Heart left ventricle (tissue), 16 donors: ENCODE measurements around the gene ADAM8. TPM values are rescaled to one million over a fixed set of nuclear protein-coding genes. Genes with fewer than 3 reads are reported as not detected.

ENCODE experiments used
- ATAC-seq, 4 donors: fragments of 200-7000 bp; cut with Tn5 transposase; one replicate each; pipeline ENCODE4 v1.9.1; 2020 to 2022; ENCODE audit warnings: moderate library complexity in 4 of 4, mild to moderate bottlenecking in 3 of 4, moderate number of reproducible peaks in 1 of 4
- DNase-seq, 5 donors: peaks; one replicate each; pipeline ENCODE4 v3.0.0-alpha.2; 2020
- H3K27ac ChIP-seq, 12 donors: fragments of 200-600 bp; sonication (generic) in 4 of 12; one replicate each; pipeline versions ENCODE4 v1.5.0 to v1.8.0; 2016 to 2022; ENCODE audit warnings: mild to moderate bottlenecking in 2 of 12
- H3K27me3 ChIP-seq, 9 donors: fragments of 200-600 bp; sonication (generic) in 2 of 9; one replicate each; pipeline versions ENCODE4 v1.5.1 to v1.8.0; 2016 to 2022; ENCODE audit warnings: mild to moderate bottlenecking in 3 of 9
- H3K36me3 ChIP-seq, 9 donors: fragments of 200-600 bp; sonication (generic) in 2 of 9; one replicate each; pipeline versions ENCODE4 v1.5.0 to v1.8.0; 2018 to 2022; ENCODE audit warnings: mild to moderate bottlenecking in 2 of 9
- H3K4me1 ChIP-seq, 12 donors: fragments of 200-600 bp; sonication (generic) in 4 of 12; one replicate each; pipeline versions ENCODE4 v1.5.0 to v1.8.0; 2016 to 2022; ENCODE audit warnings: mild to moderate bottlenecking in 3 of 12
- H3K4me3 ChIP-seq, 12 donors: fragments of 200-600 bp; sonication (generic) in 4 of 12; one replicate each; pipeline versions ENCODE4 v1.5.0 to v1.8.0; 2017 to 2022; ENCODE audit warnings: mild to moderate bottlenecking in 9 of 12, moderate library complexity in 4 of 12
- H3K9me3 ChIP-seq, 12 donors: fragments of 200-600 bp; sonication (generic) in 4 of 12; one replicate each; pipeline versions ENCODE4 v1.5.0 to v1.8.0; 2016 to 2022; ENCODE audit warnings: mild to moderate bottlenecking in 1 of 12
- POLR2A ChIP-seq, 2 donors: fragments of 450-650 bp; IDR thresholded peaks; one replicate each; pipeline ENCODE4 v1.6.1; 2017; ENCODE audit warnings: antibody characterized with exemption in 2 of 2, mild to moderate bottlenecking in 2 of 2, moderate library complexity in 2 of 2
- WGBS, 4 donors: extraction: QIAGEN DNeasy Blood & Tissue Kit in 2 of 4; methylation state at CpG; one replicate each; pipeline versions ENCODE4 v1.1.5 to v1.1.7; 2013 to 2018; 5-methylcytosine and 5-hydroxymethylcytosine counted together
- intact Hi-C, 10 donors: fragments of 100-400 bp; cut with DNase I; formaldehyde crosslinking; loops; one replicate each; pipeline versions ENCODE4 v1.11.1 to v1.14.2; 2022
- polyA plus RNA-seq, 2 donors: library from polyadenylated mRNA; stranded (reverse); fragments of 200-250 nt; gene quantifications; one replicate each; pipeline ENCODE4 v1.2.3, GENCODE V29; 2013
- total RNA-seq, 9 donors: library from RNA; depleted of rRNA in 2 of 9; stranded (reverse); fragments of >200 nt in 2 of 9; fragmentation: NEBNext Ultra II Directional in 3 of 9; extraction: Animal tissue kit (Norgen Biotek cat#: 25700) in 3 of 9; gene quantifications; one replicate each; pipeline versions ENCODE4 v1.1.0 to v1.2.4, GENCODE V29; 2016 to 2023
- TF ChIP-seq, protein P1 (sequence below), 12 donors: fragments of 200-600 bp; sonication (generic) in 4 of 12; IDR thresholded peaks; one replicate each; pipeline versions ENCODE4 v1.5.0 to v1.8.0; 2018 to 2022; ENCODE audit warnings: antibody characterized with exemption in 12 of 12, mild to moderate bottlenecking in 5 of 12
- donor health status: ischemic (EF 13 %, LVEDD 7.1; RV severe dilation, severe dysfunction).
- donor health status: healthy with polysubstance abuse.
- donor health status: DM: no; HTN: yes; CAD: no.
- donor health status: DM: no; HTN: no; CAD: no.
- donor health status: ischemic (EF 25% LVEDD 6.9; RV normal size, moderate dysfunction).
- donor health status: ischemic (EF 25% LVEDD 5.7; RV mildly dilated, moderate dysfunction).
- donor health status: healthy.
- donor health status: DM: yes; HTN: yes; CAD: no.
- donor health status: ischemic (EF 35%, LVEDD 5.7; RV mildly dilated, moderate dysfunction).
- donor health status: nonischemic (EF 11% LVEDD 7.7; RV severe dilation, severe dysfunction).
- donor health status: DM: yes; HTN: yes; CAD: no.
- donor health status: PGD.
- donor health status: ischemic (EF 29% LVEDD 5.4; RV normal size, mild dysfunction).
- donor health status: nonischemic (EF 23%, LVEDD 6.1; RV moderate dilation, normal function).

The ADAM8 gene
- total and polyA plus RNA-seq, 11 donors = 0.50 to 10.3 (median 1.6) TPM

DNA sequence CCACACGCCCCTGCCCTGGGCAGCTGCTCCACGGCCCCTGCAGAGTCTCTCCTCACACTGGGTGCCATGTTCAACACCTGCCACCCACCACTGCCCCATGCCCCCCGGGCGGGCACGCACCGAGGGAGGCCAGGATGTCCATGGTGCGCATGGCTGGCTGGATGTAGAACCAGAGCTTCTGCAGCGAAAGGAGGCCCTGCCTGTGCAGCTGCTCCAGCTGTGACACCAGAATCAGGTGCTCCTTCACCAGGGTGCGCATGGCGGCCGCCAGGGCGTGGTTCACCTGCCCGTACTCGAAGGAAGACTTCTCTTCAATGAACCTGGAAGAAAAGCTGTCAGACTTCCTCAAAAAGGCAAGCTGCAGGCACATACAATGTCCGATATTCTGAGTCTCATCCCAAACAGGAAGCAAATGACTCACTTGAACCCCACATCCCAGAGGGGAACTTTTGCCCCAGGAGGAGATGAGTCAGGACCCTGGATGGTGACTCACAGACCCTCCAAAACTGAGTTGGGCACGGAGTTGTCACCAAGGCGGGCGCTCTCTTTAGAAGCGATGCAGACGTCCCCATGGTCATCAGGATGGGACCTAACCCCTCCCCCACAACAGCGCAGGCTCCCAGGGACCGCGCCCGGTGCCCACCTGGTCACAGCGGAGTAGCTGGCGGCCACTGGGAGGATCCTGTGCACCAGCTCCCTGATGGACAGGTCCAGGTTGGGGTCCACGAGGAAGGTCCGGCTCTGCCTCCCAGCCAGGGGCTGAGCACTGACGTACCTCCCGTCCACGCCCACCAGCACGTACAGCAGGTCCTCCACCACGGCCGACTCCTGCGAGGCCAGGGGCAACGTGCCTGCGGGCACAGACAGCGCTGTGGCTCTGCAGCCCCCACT, 16.5 kb upstream of the ADAM8 start:
- no peak overlapping the region for H3K4me3 ChIP-seq
- peak in 1 of 5 donors; percentile 58 for DNase-seq
- H3K36me3 ChIP-seq = peaks cover 0 to 88% (median 87%) of the 10 kb centered on the region in 9 donors
- H3K9me3 ChIP-seq = no peaks in the 10 kb centered on the region
- WGBS, 4 donors = 92 to 96% (median 93%) methylated on average over 30 to 38 of the region's 38 CpGs
- H3K4me1 ChIP-seq = peaks cover 0 to 23% (median 0%) of the 10 kb centered on the region in 12 donors
- H3K27me3 ChIP-seq = no peaks in the 10 kb centered on the region
- intact Hi-C loops = no loop called here
- TF ChIP-seq, protein P1, sequence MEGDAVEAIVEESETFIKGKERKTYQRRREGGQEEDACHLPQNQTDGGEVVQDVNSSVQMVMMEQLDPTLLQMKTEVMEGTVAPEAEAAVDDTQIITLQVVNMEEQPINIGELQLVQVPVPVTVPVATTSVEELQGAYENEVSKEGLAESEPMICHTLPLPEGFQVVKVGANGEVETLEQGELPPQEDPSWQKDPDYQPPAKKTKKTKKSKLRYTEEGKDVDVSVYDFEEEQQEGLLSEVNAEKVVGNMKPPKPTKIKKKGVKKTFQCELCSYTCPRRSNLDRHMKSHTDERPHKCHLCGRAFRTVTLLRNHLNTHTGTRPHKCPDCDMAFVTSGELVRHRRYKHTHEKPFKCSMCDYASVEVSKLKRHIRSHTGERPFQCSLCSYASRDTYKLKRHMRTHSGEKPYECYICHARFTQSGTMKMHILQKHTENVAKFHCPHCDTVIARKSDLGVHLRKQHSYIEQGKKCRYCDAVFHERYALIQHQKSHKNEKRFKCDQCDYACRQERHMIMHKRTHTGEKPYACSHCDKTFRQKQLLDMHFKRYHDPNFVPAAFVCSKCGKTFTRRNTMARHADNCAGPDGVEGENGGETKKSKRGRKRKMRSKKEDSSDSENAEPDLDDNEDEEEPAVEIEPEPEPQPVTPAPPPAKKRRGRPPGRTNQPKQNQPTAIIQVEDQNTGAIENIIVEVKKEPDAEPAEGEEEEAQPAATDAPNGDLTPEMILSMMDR (IDR thresholded peaks at IDR 0.05) = no peak
- TF ChIP-seq POLR2A (IDR thresholded peaks at IDR 0.05) = no peak
- ATAC-seq = peak in 3 of 4 donors; percentile 7 to 27 (median 16)
- peak overlapping the region in 1 of 12 donors; percentile 83 for H3K27ac ChIP-seq

DNA sequence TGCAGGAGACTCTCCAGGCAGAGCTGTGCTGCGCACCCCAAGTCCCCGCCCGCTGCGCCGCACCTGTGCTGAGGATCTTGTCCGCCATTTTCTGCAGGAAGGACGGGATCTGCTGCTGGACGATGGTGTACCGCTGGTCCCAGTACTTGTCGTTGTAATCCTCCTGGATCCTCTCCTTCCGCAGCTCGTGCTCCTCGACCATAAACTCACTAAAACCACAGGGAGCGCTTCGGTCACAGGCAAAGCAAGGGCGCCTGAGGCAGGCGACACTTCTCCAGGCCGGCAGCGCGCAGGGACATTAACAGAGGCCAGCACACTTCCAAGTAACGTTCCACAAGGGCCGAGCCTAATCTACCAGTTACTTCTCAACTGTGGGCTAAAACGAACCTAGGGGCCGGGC, 13.1 kb upstream of the ADAM8 start:
- Histone ChIP-seq H3K4me3 (no peak overlapping the region), H3K4me1 (peaks cover 0 to 20% (median 0%) of the 10 kb centered on the region in 12 donors), H3K36me3 (peaks cover under 1 to 88% (median 86%) of the 10 kb centered on the region in 9 donors), H3K9me3 (no peaks in the 10 kb centered on the region), H3K27ac (no peak overlapping the region), H3K27me3 (no peaks in the 10 kb centered on the region)
- WGBS, 4 donors = 93 to 95% (median 94%) methylated on average over 24 of the region's 24 CpGs
- ATAC-seq (no peak), DNase-seq (no peak)
- intact Hi-C loops = no loop called here
- no peak for TF ChIP-seq POLR2A (IDR thresholded peaks at IDR 0.05)
- TF ChIP-seq, protein P1 (IDR thresholded peaks at IDR 0.05) = no peak

DNA sequence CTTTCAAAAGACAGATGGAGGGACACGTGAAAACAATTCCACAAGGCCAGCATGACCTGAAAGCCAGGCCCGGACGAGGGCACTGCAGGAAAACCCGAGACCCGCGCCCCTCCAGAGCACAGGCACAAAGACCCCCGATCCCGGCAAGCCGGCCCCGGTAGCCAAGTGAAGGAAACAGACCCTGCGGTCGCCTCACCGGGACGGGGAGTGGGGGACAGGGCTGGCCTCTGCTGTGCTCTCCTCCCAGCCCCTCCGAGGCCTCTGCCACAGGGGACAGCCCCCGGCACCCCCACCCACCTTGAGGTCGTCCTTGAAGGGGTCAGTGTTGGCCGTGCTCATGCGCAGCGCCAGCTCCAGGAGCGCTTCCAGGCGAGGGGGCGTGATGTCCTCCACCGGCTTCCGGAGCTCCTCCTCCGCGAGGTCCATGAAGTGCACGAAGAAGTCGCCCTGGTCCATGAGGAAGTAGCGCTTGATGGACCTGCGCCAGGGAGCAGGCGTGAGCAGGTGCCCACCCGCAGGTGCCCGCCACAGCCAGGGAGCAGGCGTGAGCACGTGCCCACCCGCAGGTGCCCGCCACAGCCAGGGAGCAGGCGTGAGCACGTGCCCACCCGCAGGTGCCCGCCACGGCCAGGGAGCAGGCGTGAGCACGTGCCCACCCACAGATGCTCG, 11.3 kb upstream of the ADAM8 start:
- 93 to 94% (median 94%) methylated on average over 26 to 46 of the region's 46 CpGs for WGBS, 4 donors
- intact Hi-C loops = no loop called here
- TF ChIP-seq, protein P1 (IDR thresholded peaks at IDR 0.05) = no peak
- TF ChIP-seq POLR2A (IDR thresholded peaks at IDR 0.05) = no peak
- DNase-seq = no peak
- Histone ChIP-seq H3K4me3 (no peak overlapping the region), H3K27me3 (no peaks in the 10 kb centered on the region), H3K27ac (no peak overlapping the region), H3K9me3 (no peaks in the 10 kb centered on the region), H3K4me1 (peaks cover 0 to 6% (median 0%) of the 10 kb centered on the region in 12 donors), H3K36me3 (peaks cover 6 to 88% (median 86%) of the 10 kb centered on the region in 9 donors)
- ATAC-seq = peak in 2 of 4 donors; percentile 29 to 39

DNA sequence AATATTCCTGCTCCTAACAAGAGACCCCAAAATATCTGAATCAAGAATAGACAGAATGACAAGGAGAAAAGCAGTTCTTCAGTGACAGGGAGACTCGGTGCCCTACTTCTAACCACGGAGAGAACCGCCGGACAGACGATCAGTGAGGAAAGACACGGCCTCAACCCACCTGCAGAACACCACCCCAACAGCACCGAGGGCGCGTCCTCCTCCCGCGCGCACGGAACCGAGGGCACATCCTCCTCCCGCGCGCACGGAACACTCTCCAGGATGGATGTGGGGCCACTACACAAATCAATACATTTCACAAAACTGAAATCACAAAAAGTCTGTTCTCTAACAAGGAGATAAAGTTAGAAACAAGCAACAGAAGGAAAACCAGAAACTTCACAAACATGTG, 9.7 kb upstream of the ADAM8 start:
- ATAC-seq (no peak), DNase-seq (no peak)
- Histone ChIP-seq H3K36me3 (peaks cover 6 to 97% (median 95%) of the 10 kb centered on the region in 9 donors), H3K27ac (no peak overlapping the region), H3K27me3 (no peaks in the 10 kb centered on the region), H3K4me1 (no peaks in the 10 kb centered on the region), H3K9me3 (no peaks in the 10 kb centered on the region), H3K4me3 (no peak overlapping the region)
- intact Hi-C loops = no loop called here
- 88 to 93% (median 91%) methylated on average over 18 of the region's 18 CpGs for WGBS, 4 donors
- TF ChIP-seq, protein P1 (IDR thresholded peaks at IDR 0.05) = no peak
- no peak for TF ChIP-seq POLR2A (IDR thresholded peaks at IDR 0.05)
